ENCODE data around the gene ENO2. TPM values are rescaled to one million over a fixed set of nuclear protein-coding genes. Genes with fewer than 3 reads are reported as not detected.
A peak's percentile ranks its signal among the peaks of the same experiment; 100 is the strongest.
"Not testable (repeated sequence)": the region's sequence is repeated elsewhere in the genome, so short reads cannot be mapped to it uniquely, and the experiment has no call there.

Gene ENO2
- 12.0 TPM for total RNA-seq
- long read RNA-seq, transcript ENO2-201 (12 exons, 2,423 nt) = major isoform, 23 of 31 reads
- long read RNA-seq, partial matches to known transcripts = 5 of 31 reads
- long read RNA-seq, other reads (novel, unspliced or antisense) = 1 of 31 reads

DNA sequence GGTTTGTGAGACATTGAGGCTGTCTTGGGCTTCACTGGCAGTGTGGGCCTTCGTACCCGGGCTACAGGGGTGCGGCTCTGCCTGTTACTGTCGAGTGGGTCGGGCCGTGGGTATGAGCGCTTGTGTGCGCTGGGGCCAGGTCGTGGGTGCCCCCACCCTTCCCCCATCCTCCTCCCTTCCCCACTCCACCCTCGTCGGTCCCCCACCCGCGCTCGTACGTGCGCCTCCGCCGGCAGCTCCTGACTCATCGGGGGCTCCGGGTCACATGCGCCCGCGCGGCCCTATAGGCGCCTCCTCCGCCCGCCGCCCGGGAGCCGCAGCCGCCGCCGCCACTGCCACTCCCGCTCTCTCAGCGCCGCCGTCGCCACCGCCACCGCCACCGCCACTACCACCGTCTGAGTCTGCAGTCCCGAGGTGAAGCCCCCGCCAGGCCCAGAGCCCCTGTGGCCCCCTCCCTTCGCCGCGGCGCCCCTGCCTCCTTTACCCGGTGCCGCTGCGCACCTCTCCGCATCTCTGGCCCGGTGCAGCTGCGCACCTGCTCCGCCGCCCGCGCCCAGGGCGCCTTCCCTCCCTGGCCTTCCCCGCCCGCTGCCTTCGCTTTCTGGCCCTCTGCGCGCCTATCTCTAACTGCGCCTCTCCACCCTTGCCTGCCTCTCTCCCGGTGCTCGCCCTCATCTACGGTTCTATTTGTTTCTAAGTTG, at the start of gene ENO2:
Gene ENO2, plus strand, starts transcription at position 335 of the 701 bp plus-strand sequence. CDS start 1,253 bp downstream, outside the sequence.
- peak; percentile 93 for ATAC-seq
- peak; percentile 85 for DNase-seq
- intact Hi-C loops (cut with micrococcal nuclease) = no loop called here

DNA sequence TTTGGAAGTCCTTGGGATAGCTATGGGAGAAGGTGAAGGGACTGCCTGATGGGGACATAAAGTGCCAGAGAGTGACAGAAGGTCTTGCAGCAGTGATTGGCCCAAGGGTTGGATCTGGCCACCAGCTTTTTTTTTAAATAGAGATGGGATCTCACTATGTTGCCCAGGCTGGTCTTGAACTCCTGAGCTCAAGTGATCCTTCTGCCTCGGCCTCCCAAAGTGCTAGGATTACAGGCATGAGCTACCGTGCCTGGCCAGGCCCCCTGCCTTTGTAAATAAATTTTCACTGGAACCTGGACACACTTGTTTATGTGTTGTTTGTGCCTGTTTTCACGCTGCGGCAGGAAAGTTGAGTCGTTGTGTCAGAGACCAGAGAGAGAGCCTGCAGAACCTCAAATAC, 49.1 kb upstream of the ENO2 start:
- DNase-seq; intact Hi-C loops (cut with micrococcal nuclease); ATAC-seq: not testable (repeated sequence)

DNA sequence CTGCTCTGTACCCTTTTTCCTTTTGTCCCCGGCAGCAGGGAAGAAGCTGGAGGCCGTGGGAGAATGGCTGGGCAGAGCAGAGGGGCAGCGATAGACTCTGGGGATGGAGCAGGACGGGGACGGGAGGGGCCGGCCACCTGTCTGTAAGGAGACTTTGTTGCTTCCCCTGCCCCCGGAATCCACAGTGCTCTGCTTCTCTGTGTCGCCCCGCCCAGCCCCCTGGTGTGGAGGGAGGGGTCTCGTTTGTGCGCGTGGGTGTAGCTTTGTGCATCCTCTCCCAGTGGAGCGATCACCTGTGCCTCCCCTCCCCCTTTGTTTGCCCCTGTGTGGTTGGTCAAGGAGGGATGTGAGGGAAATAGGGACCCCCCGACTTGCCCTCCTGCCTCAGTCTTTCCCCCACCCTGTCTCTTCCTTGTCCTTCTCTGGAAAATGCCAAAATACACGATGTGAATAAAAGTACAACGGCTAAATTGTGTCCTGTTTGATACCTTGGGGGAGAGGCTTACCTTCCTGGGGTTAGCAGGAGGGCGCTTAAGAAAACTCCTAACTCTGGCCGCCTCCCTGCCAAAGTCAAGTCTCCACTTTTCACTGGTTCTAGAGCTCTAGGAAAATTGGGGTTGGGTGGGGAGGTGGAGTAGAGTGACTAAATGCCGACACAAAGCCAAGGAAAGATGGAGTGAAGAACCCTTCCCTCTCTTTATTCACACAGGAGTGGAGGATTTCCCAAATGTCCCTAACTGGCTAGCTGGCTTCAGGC, 48.0 kb upstream of the ENO2 start:
- DNase-seq = no peak
- ATAC-seq = no peak
- intact Hi-C loops (cut with micrococcal nuclease) = no loop called here

DNA sequence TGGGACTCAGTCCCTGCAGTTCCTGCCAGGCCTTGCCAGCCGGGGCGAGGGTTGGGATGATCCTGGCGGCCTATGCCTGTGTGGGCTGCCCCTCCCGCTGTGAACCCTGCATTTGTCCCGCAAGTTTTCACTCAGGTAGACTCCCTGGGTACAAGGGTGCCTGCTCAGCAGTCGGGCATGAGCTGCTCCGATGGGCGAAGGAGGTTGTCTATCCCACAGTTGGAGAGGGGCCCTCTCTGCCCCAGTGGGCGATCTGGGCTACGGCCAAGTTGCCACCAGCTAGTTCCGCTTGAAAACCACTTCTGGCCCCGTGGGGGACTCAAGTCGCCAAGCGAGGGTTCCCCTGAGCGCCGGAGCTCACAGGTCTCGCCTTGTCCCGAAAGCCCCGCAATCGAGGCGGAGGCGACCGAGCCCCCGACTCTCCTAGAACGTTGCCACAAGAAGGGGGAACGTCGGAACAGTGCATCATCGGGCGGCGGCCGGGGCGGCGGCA, 47.4 kb upstream of the ENO2 start:
- DNase-seq (no peak), ATAC-seq (peak; percentile 4)
- intact Hi-C loops (cut with micrococcal nuclease) = no loop called here

DNA sequence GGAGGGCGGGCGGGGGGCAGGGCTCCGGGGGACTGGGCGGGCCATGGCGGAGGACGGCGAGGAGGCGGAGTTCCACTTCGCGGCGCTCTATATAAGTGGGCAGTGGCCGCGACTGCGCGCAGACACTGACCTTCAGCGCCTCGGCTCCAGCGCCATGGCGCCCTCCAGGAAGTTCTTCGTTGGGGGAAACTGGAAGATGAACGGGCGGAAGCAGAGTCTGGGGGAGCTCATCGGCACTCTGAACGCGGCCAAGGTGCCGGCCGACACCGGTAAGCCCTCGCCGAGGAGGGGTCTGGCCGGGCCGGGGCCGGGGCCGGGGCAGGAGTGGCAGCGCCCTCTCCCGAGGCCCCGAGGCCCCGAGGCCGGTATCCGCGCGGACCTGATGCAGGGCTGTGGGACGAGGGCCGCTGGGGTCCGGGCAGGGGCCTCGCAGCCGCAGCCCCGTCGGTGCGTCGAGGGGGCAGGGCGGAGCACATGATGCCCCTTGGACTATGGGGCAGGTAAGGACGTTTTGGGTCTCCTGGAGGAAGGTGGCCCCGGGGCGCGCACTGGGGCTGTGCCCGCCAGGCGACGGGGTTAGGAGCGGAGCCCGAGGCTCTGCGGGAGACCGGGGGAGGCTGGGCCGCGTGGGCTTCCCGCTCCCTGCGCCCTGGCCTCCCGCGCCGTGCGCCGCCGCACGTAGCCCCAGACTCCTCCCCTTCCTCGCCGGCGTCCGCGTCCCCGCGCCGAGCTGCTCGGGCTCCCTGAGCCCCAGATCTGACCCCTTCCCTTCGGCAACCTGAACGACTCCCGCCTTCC, 46.8 kb upstream of the ENO2 start, which contains the start of gene TPI1:
Gene TPI1, plus strand, starts transcription at position 119 of the 798 bp plus-strand sequence. Its CDS starts 36 bp downstream, at position 155.
- intact Hi-C loops (cut with micrococcal nuclease) = no loop called here
- peak; percentile 85 for ATAC-seq
- peak; percentile 91 for DNase-seq

GRCh38 chr12:6868211-6869048, 46.0 kb upstream of the ENO2 start:
- intact Hi-C loops (cut with micrococcal nuclease) = no loop called here
- ATAC-seq = no peak
- no peak for DNase-seq

GRCh38 chr12:6869049-6870021, 45.0 kb upstream of the ENO2 start:
- DNase-seq (peak; percentile 78), ATAC-seq (peak; percentile 3)
- intact Hi-C loops (cut with micrococcal nuclease) = no loop called here

GRCh38 chr12:6870304-6870703, 44.1 kb upstream of the ENO2 start:
- ATAC-seq; intact Hi-C loops (cut with micrococcal nuclease); DNase-seq: not testable (repeated sequence)

GRCh38 chr12:6871052-6871957, 43.1 kb upstream of the ENO2 start:
- DNase-seq (peak; percentile 46), ATAC-seq (no peak)
- intact Hi-C loops (cut with micrococcal nuclease) = no loop called here

- DNase-seq = peak; percentile 92
- ATAC-seq = peak; percentile 74
- intact Hi-C loops (cut with micrococcal nuclease) = no loop called here
Measured at GRCh38 chr12:6872073-6873048, 42.0 kb upstream of the ENO2 start.

DNA sequence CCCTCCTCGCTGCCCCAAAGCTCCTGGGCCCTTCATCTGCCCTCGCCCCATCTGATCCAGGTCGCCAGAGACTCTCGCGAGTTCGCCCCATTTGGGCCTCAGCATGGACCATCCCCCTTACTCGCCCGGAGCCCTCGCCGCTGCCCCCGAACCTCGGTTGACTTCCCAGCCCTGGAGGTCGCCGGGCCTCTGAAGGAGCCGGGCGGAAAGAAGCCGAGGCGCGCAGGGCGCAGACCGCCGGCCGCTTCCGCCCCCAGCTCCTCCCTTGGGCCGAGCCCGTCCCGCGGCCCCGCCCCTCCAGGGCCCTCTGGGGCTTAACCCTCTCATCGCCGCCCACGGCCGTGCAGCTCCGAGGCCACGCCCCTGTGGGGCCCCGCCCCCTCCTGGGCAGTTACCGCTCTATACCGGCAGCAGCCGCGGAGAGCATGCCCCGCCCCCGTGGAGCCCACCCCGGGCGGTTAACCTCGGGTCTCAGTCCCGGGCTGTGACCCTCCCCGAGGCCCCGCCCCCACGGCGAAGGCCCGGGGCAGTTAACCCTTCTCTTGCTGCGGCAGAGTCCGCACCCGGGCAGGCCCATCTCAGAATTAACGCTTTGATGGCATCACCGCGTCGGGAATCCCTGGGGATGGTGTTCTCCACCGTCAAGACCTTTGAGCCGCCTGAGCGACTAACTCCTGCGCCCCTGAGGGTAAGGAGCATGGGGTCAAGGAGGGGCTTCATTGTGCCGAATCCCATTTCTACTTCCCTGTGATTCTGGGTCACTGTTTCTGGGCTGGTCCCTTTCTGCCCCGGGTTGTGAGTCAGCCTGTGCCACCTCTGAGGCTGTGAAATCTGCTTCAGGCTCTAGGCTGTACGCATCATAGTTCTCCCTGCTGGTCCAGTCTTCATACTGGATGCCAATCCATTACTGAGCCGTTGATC, 41.0 kb upstream of the ENO2 start, which contains the start of gene SPSB2:
Gene SPSB2, minus strand, starts transcription at position 210 of the 921 bp plus-strand sequence. CDS start 402 bp downstream, outside the sequence.
- DNase-seq (peak; percentile 99), ATAC-seq (peak; percentile 91)
- intact Hi-C loops (cut with micrococcal nuclease) = no loop called here

- ATAC-seq; DNase-seq; intact Hi-C loops (cut with micrococcal nuclease): not testable (repeated sequence)
Measured at GRCh38 chr12:6874015-6874368, 40.4 kb upstream of the ENO2 start.

- ATAC-seq; intact Hi-C loops (cut with micrococcal nuclease); DNase-seq: not testable (repeated sequence)
Measured at GRCh38 chr12:6879824-6880223, 34.6 kb upstream of the ENO2 start.

DNA sequence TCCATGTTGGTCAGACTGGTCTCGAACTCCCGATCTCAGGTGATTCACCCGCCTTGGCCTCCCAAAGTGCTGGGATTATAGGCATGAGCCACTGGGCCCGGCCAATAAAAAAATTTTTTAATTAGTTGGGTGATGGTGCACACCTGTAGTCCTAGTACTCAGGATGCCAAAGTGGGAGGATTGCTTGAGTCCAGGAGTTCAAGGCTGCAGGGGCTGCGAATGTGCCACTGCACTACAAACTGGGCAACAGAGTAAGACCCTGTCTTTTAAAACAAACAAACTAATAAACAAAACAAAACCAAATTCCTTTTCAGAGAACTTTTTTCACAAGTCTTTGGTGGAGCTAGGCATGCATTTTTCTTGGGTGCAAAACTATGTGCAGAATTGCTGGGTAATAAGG, 31.1 kb upstream of the ENO2 start:
- ATAC-seq (no peak), DNase-seq (no peak)
- intact Hi-C loops (cut with micrococcal nuclease) = no loop called here

All from left ventricle myocardium superior (tissue), 1 donor.